GM23338 (cell line): ENCODE results near the gene ARHGAP4. TPM values are rescaled to one million over a fixed set of nuclear protein-coding genes. Genes with fewer than 3 reads are reported as not detected.

Experiments used
- ATAC-seq: fragments of 200-7000 bp; cut with Tn5 transposase; 3 replicates; pipeline ENCODE4 v1.9.1; 2020
- DNase-seq: peaks from one replicate; pipeline ENCODE4 v3.0.0-alpha.2; 2015; ENCODE audit warnings: low spot score
- H2AFZ ChIP-seq: fragments of 200-600 bp; sonication (generic); 2 replicates; pipeline ENCODE4 v1.8.0; 2016; ENCODE audit warnings: antibody characterized with exemption, mild to moderate bottlenecking, moderate library complexity
- H3F3A ChIP-seq: fragments of 200-600 bp; sonication (generic); replicated peaks from 2 replicates; pipeline ENCODE4 v1.8.0; 2017; ENCODE audit warnings: antibody characterized with exemption, mixed run types, low read depth
- H3K27ac ChIP-seq: fragments of 200-600 bp; sonication (generic); 2 replicates; pipeline ENCODE4 v1.6.1; 2016; ENCODE audit warnings: low read depth
- H3K27me3 ChIP-seq: fragments of 200-600 bp; sonication (generic); 2 replicates; pipeline ENCODE4 v1.8.0; 2016; ENCODE audit warnings: mild to moderate bottlenecking, mixed run types, moderate library complexity; ENCODE audit not compliant: insufficient read depth
- H3K36me3 ChIP-seq: fragments of 200-600 bp; sonication (generic); 2 replicates; pipeline ENCODE4 v1.8.0; 2016; ENCODE audit warnings: mild to moderate bottlenecking; ENCODE audit not compliant: insufficient read depth
- H3K4me1 ChIP-seq: fragments of 200-600 bp; sonication (generic); 2 replicates; pipeline ENCODE4 v1.8.0; 2016; ENCODE audit warnings: mild to moderate bottlenecking, moderate library complexity; ENCODE audit not compliant: insufficient read depth
- H3K4me2 ChIP-seq: fragments of 200-600 bp; sonication (generic); 2 replicates; pipeline ENCODE4 v1.7.1; 2017; ENCODE audit warnings: mixed run types
- H3K4me3 ChIP-seq: fragments of 200-600 bp; sonication (generic); 2 replicates; pipeline ENCODE4 v1.6.1; 2016; ENCODE audit warnings: mixed run types
- H3K79me2 ChIP-seq: fragments of 200-600 bp; sonication (generic); replicated peaks from 2 replicates; pipeline ENCODE4 v1.8.0; 2017; ENCODE audit warnings: mild to moderate bottlenecking; ENCODE audit not compliant: insufficient read depth
- H3K9me2 ChIP-seq: fragments of 200-600 bp; sonication (generic); 2 replicates; pipeline ENCODE4 v1.8.0; 2017; ENCODE audit not compliant: insufficient read depth
- H4K20me1 ChIP-seq: fragments of 200-600 bp; sonication (generic); replicated peaks from 2 replicates; pipeline ENCODE4 v1.8.0; 2017; ENCODE audit warnings: mild to moderate bottlenecking; ENCODE audit not compliant: insufficient read depth
- H3K27ac Mint-ChIP-seq: 2 replicates; pipeline ENCODE4 v1.8.0; 2020; ENCODE audit warnings: inconsistent platforms, mild to moderate bottlenecking, moderate library complexity, mixed read lengths
- H3K27me3 Mint-ChIP-seq: 3 replicates; pipeline ENCODE4 v1.8.0; 2022; ENCODE audit warnings: low read depth, mild to moderate bottlenecking, moderate library complexity, mixed read lengths, inconsistent platforms; ENCODE audit not compliant: insufficient read depth, poor library complexity
- H3K36me3 Mint-ChIP-seq: 3 replicates; pipeline ENCODE4 v1.8.0; 2021; ENCODE audit warnings: low read depth, mild to moderate bottlenecking, inconsistent platforms, moderate library complexity, mixed read lengths
- H3K4me1 Mint-ChIP-seq: 3 replicates; pipeline ENCODE4 v1.8.0; 2020; ENCODE audit warnings: mild to moderate bottlenecking, inconsistent platforms, mixed read lengths
- H3K4me3 Mint-ChIP-seq: 3 replicates; pipeline ENCODE4 v1.8.0; 2021; ENCODE audit warnings: moderate library complexity, mild to moderate bottlenecking, inconsistent platforms, mixed read lengths
- H3K9me3 Mint-ChIP-seq: 3 replicates; pipeline ENCODE4 v1.8.0; 2020; ENCODE audit warnings: moderate library complexity, mild to moderate bottlenecking, inconsistent platforms, mixed read lengths
- CREB1 ChIP-seq: fragments of 250-450 bp; sonication (Bioruptor Pico); IDR thresholded peaks from 2 replicates; pipeline ENCODE4 v1.5.0; 2020; ENCODE audit warnings: low read depth, mild to moderate bottlenecking, moderate library complexity
- EZH2 ChIP-seq: fragments of 200-600 bp; sonication (generic); IDR thresholded peaks from one replicate; pipeline ENCODE4 v1.8.0; 2017; ENCODE audit warnings: antibody characterized with exemption, mild to moderate bottlenecking, low read depth; ENCODE audit not compliant: unreplicated experiment
- EZH2phosphoT487 ChIP-seq: fragments of 200-600 bp; sonication (generic); IDR thresholded peaks from one replicate; pipeline ENCODE4 v1.8.1; 2018; ENCODE audit warnings: antibody characterized with exemption; ENCODE audit not compliant: unreplicated experiment
- JUNB ChIP-seq: IDR thresholded peaks from one replicate; pipeline ENCODE4 v1.6.1; 2016; ENCODE audit warnings: antibody characterized with exemption; ENCODE audit not compliant: unreplicated experiment
- NANOG ChIP-seq: IDR thresholded peaks from 2 replicates; pipeline ENCODE4 v1.6.1; 2016; ENCODE audit warnings: antibody characterized with exemption, borderline replicate concordance
- POLR2AphosphoS5 ChIP-seq: IDR thresholded peaks from 2 replicates; pipeline ENCODE4 v1.6.1; 2016; ENCODE audit warnings: antibody characterized with exemption, low read depth
- ZNF114 ChIP-seq: fragments of 250-450 bp; sonication (Bioruptor Pico); IDR thresholded peaks from 2 replicates; pipeline ENCODE4 v1.5.0; 2020; ENCODE audit warnings: mild to moderate bottlenecking, moderate library complexity
- ZNF331 ChIP-seq: fragments of 250-450 bp; sonication (Bioruptor Pico); IDR thresholded peaks from 2 replicates; pipeline ENCODE4 v1.5.0; 2020; ENCODE audit warnings: low read depth, mild to moderate bottlenecking, moderate library complexity
- polyA plus RNA-seq: library from polyadenylated mRNA; unstranded; fragments of >200 nt; fragmentation: Nextera tagmentation; extraction: Ambion mirVana; gene quantifications from 2 replicates; pipeline ENCODE4 v1.2.1, GENCODE V29; 2016
- total RNA-seq: library from RNA; depleted of rRNA; stranded (reverse); fragments of >200 nt; shearing (Covaris generic); gene quantifications from 2 replicates; pipeline ENCODE4 v1.2.3, GENCODE V29; 2014
- TF ChIP-seq, protein P1 (sequence below): IDR thresholded peaks from one replicate; pipeline ENCODE4 v1.6.1; 2018; ENCODE audit warnings: antibody characterized with exemption; ENCODE audit not compliant: unreplicated experiment
- TF ChIP-seq, protein P2 (sequence below), 2 experiments: fragments of 200-600 bp in 1 of 2; sonication (generic) in 1 of 2; conservative IDR thresholded peaks; 2 replicates each; pipeline versions ENCODE4 v1.5.1 to v1.6.1; 2016 to 2017; ENCODE audit warnings: antibody characterized with exemption in 2 of 2, low read depth in 2 of 2, mild to moderate bottlenecking in 2 of 2, moderate library complexity in 1 of 2

Gene ARHGAP4
- total and polyA plus RNA-seq, 2 experiments from 2014 or later = 21.5 to 59.5 TPM

DNA sequence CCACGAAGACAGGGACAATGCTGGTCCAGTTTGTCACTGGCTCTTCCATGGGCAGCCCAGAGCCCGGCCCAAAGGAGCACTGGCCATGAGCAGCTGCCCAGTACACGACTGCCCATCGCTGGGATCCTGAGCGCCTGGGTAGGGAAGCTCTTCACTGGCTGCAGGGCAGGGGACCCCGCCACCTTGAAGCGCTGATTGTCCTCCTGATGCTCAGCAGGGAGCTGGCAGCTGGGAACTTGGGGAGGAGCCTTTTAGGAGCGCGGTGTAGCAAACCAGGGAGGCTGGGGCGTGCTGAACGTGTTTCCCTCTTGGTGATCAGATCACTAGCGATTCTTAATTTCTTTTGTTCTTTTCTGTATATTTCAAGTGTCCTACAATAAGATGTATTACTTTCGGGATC is 41.9 kb downstream of the ARHGAP4 start:
- no peak for TF ChIP-seq CREB1
- TF ChIP-seq EZH2 = no peak
- no peak for TF ChIP-seq JUNB
- TF ChIP-seq, protein P1, sequence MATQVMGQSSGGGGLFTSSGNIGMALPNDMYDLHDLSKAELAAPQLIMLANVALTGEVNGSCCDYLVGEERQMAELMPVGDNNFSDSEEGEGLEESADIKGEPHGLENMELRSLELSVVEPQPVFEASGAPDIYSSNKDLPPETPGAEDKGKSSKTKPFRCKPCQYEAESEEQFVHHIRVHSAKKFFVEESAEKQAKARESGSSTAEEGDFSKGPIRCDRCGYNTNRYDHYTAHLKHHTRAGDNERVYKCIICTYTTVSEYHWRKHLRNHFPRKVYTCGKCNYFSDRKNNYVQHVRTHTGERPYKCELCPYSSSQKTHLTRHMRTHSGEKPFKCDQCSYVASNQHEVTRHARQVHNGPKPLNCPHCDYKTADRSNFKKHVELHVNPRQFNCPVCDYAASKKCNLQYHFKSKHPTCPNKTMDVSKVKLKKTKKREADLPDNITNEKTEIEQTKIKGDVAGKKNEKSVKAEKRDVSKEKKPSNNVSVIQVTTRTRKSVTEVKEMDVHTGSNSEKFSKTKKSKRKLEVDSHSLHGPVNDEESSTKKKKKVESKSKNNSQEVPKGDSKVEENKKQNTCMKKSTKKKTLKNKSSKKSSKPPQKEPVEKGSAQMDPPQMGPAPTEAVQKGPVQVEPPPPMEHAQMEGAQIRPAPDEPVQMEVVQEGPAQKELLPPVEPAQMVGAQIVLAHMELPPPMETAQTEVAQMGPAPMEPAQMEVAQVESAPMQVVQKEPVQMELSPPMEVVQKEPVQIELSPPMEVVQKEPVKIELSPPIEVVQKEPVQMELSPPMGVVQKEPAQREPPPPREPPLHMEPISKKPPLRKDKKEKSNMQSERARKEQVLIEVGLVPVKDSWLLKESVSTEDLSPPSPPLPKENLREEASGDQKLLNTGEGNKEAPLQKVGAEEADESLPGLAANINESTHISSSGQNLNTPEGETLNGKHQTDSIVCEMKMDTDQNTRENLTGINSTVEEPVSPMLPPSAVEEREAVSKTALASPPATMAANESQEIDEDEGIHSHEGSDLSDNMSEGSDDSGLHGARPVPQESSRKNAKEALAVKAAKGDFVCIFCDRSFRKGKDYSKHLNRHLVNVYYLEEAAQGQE = no peak
- peak overlapping the region; percentile 56; the same call in 1 of the 2 replicates for H3K4me3 ChIP-seq
- Mint-ChIP-seq H3K4me3 (peak overlapping the region; percentile 70), H3K36me3 (no peaks in the 10 kb centered on the region; the same call in 2 of the 3 replicates), H3K4me1 (peaks cover 31% of the 10 kb centered on the region), H3K27me3 (peaks cover 8% of the 10 kb centered on the region), H3K9me3 (no peaks in the 10 kb centered on the region), H3K27ac (no peak overlapping the region)
- no peak overlapping the region; the same call in 1 of the 2 replicates for H3K4me2 ChIP-seq
- H4K20me1 ChIP-seq = no peaks in the 10 kb centered on the region
- DNase-seq (no peak), ATAC-seq (no peak)
- no peaks in the 10 kb centered on the region; the same call in 1 of the 2 replicates for H3K27me3 ChIP-seq
- no peaks in the 10 kb centered on the region for H3K9me2 ChIP-seq
- H3K27ac ChIP-seq = no peak overlapping the region
- no peak overlapping the region for H2AFZ ChIP-seq
- no peaks in the 10 kb centered on the region for H3F3A ChIP-seq
- H3K36me3 ChIP-seq = no peaks in the 10 kb centered on the region
- peaks cover 19% of the 10 kb centered on the region; the same call in 1 of the 2 replicates for H3K4me1 ChIP-seq
- no peaks in the 10 kb centered on the region for H3K79me2 ChIP-seq

DNA sequence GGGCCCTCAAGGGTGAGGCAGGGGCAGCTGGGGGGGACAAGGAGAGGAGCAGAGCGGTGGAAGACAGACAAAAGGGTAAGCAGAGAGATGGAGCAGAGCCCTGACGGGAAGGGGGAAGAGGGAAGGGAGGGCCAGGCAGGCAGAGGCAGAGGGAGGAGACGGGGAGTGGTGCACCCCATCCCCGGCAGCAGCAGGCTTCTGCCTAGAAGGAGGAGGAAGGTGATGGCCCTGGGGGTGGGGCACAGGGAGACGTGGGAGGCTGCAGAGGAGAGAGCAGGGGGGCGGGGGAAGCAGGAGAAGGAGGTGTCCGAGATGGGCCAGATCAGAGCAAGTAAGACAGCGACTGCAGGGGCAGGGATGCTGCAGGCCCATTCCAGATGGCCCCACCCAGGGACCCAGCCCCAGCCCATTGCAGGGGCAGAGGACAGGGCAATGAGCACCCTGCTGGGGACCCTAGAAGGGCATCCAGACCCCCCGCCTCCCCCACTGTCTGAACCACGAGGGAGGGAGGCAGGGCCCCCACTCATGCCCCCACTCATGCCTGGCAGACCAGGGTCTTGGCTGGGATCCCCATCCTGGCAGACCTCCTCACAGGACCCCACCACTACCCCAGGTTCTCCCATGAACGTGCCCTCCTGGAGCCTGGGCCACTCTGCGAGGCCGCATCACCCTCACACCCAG is 42.8 kb downstream of the ARHGAP4 start:
- Mint-ChIP-seq H3K9me3 (no peaks in the 10 kb centered on the region), H3K27me3 (peaks cover 13% of the 10 kb centered on the region), H3K27ac (no peak overlapping the region), H3K4me3 (no peak overlapping the region), H3K4me1 (peaks cover 40% of the 10 kb centered on the region), H3K36me3 (no peaks in the 10 kb centered on the region; the same call in 2 of the 3 replicates)
- no peaks in the 10 kb centered on the region for H3F3A ChIP-seq
- H3K9me2 ChIP-seq = no peaks in the 10 kb centered on the region
- ATAC-seq = peak; percentile 2
- no peaks in the 10 kb centered on the region for H3K36me3 ChIP-seq
- H3K4me2 ChIP-seq = peak overlapping the region; percentile 60; the same call in 1 of the 2 replicates
- H3K27me3 ChIP-seq = no peaks in the 10 kb centered on the region; the same call in 1 of the 2 replicates
- H3K4me1 ChIP-seq = peaks cover 20% of the 10 kb centered on the region; the same call in 1 of the 2 replicates
- no peaks in the 10 kb centered on the region for H4K20me1 ChIP-seq
- H3K4me3 ChIP-seq = no peak overlapping the region
- H2AFZ ChIP-seq = no peak overlapping the region
- TF ChIP-seq ZNF114 (no peak), JUNB (no peak), POLR2AphosphoS5 (no peak), NANOG (no peak), ZNF331 (no peak), EZH2 (no peak), EZH2phosphoT487 (no peak), CREB1 (no peak)
- TF ChIP-seq, protein P2, sequence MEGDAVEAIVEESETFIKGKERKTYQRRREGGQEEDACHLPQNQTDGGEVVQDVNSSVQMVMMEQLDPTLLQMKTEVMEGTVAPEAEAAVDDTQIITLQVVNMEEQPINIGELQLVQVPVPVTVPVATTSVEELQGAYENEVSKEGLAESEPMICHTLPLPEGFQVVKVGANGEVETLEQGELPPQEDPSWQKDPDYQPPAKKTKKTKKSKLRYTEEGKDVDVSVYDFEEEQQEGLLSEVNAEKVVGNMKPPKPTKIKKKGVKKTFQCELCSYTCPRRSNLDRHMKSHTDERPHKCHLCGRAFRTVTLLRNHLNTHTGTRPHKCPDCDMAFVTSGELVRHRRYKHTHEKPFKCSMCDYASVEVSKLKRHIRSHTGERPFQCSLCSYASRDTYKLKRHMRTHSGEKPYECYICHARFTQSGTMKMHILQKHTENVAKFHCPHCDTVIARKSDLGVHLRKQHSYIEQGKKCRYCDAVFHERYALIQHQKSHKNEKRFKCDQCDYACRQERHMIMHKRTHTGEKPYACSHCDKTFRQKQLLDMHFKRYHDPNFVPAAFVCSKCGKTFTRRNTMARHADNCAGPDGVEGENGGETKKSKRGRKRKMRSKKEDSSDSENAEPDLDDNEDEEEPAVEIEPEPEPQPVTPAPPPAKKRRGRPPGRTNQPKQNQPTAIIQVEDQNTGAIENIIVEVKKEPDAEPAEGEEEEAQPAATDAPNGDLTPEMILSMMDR (conservative IDR thresholded peaks at IDR 0.05; ENCODE audit: low read depth in 2 of 2) = no peak
- TF ChIP-seq, protein P1 = no peak
- no peaks in the 10 kb centered on the region for H3K79me2 ChIP-seq
- peak; percentile 38 for DNase-seq
- no peak overlapping the region for H3K27ac ChIP-seq
